KMS-11 (cell line): ENCODE data around the gene CFAP126.

Experiments used
- H2AFZ ChIP-seq: fragments of 200-600 bp; sonication (generic); 2 replicates; pipeline ENCODE4 v1.6.1; 2016; ENCODE audit warnings: antibody characterized with exemption, mixed run types, low read depth
- H3K27ac ChIP-seq: fragments of 200-600 bp; sonication (generic); 2 replicates; pipeline ENCODE4 v1.6.1; 2016; ENCODE audit warnings: mild to moderate bottlenecking, mixed run types
- H3K27me3 ChIP-seq: fragments of 200-600 bp; sonication (generic); 2 replicates; pipeline ENCODE4 v1.6.1; 2017; ENCODE audit warnings: mild to moderate bottlenecking, low read depth, mixed run types, moderate library complexity; ENCODE audit not compliant: insufficient read depth
- H3K36me3 ChIP-seq: fragments of 200-600 bp; sonication (generic); 2 replicates; pipeline ENCODE4 v1.6.1; 2017; ENCODE audit warnings: mild to moderate bottlenecking, mixed run types; ENCODE audit not compliant: insufficient read depth
- H3K4me1 ChIP-seq: fragments of 200-600 bp; sonication (generic); 2 replicates; pipeline ENCODE4 v1.6.1; 2016; ENCODE audit warnings: mild to moderate bottlenecking, low read depth, mixed run types; ENCODE audit not compliant: poor library complexity, severe bottlenecking
- H3K4me2 ChIP-seq: fragments of 200-600 bp; sonication (generic); 2 replicates; pipeline ENCODE4 v1.7.0; 2016; ENCODE audit warnings: mild to moderate bottlenecking, mixed run types
- H3K4me3 ChIP-seq: fragments of 200-600 bp; sonication (generic); IDR thresholded peaks from 2 replicates; pipeline ENCODE4 v1.6.1; 2017; ENCODE audit warnings: low read depth, low read length, mixed read lengths; ENCODE audit not compliant: insufficient read depth
- H3K79me2 ChIP-seq: fragments of 200-600 bp; sonication (generic); 2 replicates; pipeline ENCODE4 v1.6.1; 2016; ENCODE audit warnings: low read depth, mixed run types; ENCODE audit not compliant: insufficient read depth
- H3K9ac ChIP-seq: fragments of 200-600 bp; sonication (generic); 2 replicates; pipeline ENCODE4 v1.6.1; 2016; ENCODE audit warnings: mild to moderate bottlenecking, mixed run types
- H4K20me1 ChIP-seq: fragments of 200-600 bp; sonication (generic); 2 replicates; pipeline ENCODE4 v1.6.1; 2016; ENCODE audit warnings: mild to moderate bottlenecking, mixed run types; ENCODE audit not compliant: insufficient read depth
- CTCF ChIP-seq: fragments of 200-600 bp; sonication (generic); conservative IDR thresholded peaks from 2 replicates; pipeline ENCODE4 v1.6.1; 2017; ENCODE audit warnings: low read depth, mild to moderate bottlenecking, antibody characterized with exemption, low read length, moderate library complexity, mixed read lengths

The CFAP126 gene

GRCh38 chr1:161342821-161343220 lies 24.9 kb downstream of the CFAP126 start:
- H3K4me2 ChIP-seq: no peak overlapping the region
- no peaks in the 10 kb centered on the region for H3K4me1 ChIP-seq
- H2AFZ ChIP-seq: no peak overlapping the region
- no peaks in the 10 kb centered on the region for H3K79me2 ChIP-seq
- H3K36me3 ChIP-seq: no peaks in the 10 kb centered on the region
- no peak overlapping the region for H3K4me3 ChIP-seq
- H3K27ac ChIP-seq: no peak overlapping the region
- H3K27me3 ChIP-seq: no peaks in the 10 kb centered on the region
- TF ChIP-seq CTCF: no peak
- H4K20me1 ChIP-seq: no peaks in the 10 kb centered on the region
- H3K9ac ChIP-seq: no peak overlapping the region

GRCh38 chr1:161342177-161342576 lies 25.5 kb downstream of the CFAP126 start:
- no peak overlapping the region for H3K4me2 ChIP-seq
- no peak overlapping the region for H2AFZ ChIP-seq
- H3K27ac ChIP-seq: no peak overlapping the region
- no peak overlapping the region for H3K9ac ChIP-seq
- H4K20me1 ChIP-seq: no peaks in the 10 kb centered on the region
- no peaks in the 10 kb centered on the region for H3K27me3 ChIP-seq
- H3K4me3 ChIP-seq: no peak overlapping the region
- no peaks in the 10 kb centered on the region for H3K4me1 ChIP-seq
- H3K79me2 ChIP-seq: no peaks in the 10 kb centered on the region
- no peak for TF ChIP-seq CTCF
- no peaks in the 10 kb centered on the region for H3K36me3 ChIP-seq

GRCh38 chr1:161335796-161336195 lies 31.9 kb downstream of the CFAP126 start:
- Histone ChIP-seq H3K4me2 (no peak overlapping the region), H2AFZ (no peak overlapping the region), H3K79me2 (no peaks in the 10 kb centered on the region), H3K36me3 (no peaks in the 10 kb centered on the region), H3K4me3 (no peak overlapping the region), H4K20me1 (no peaks in the 10 kb centered on the region), H3K9ac (no peak overlapping the region), H3K27ac (no peak overlapping the region), H3K27me3 (no peaks in the 10 kb centered on the region), H3K4me1 (no peaks in the 10 kb centered on the region)
- TF ChIP-seq CTCF: no peak

GRCh38 chr1:161333166-161333565 lies 34.5 kb downstream of the CFAP126 start:
- no peak overlapping the region for H3K9ac ChIP-seq
- no peaks in the 10 kb centered on the region for H4K20me1 ChIP-seq
- H3K4me3 ChIP-seq: no peak overlapping the region
- H2AFZ ChIP-seq: no peak overlapping the region
- H3K27me3 ChIP-seq: no peaks in the 10 kb centered on the region
- no peak overlapping the region for H3K4me2 ChIP-seq
- H3K27ac ChIP-seq: no peak overlapping the region
- no peak for TF ChIP-seq CTCF
- no peaks in the 10 kb centered on the region for H3K4me1 ChIP-seq
- no peaks in the 10 kb centered on the region for H3K36me3 ChIP-seq
- H3K79me2 ChIP-seq: no peaks in the 10 kb centered on the region
